ENCODE results near the gene CYP4A11.
"Not testable (repeated sequence)": the region's sequence is repeated elsewhere in the genome, so short reads cannot be mapped to it uniquely, and the experiment has no call there.

The CYP4A11 gene

DNA sequence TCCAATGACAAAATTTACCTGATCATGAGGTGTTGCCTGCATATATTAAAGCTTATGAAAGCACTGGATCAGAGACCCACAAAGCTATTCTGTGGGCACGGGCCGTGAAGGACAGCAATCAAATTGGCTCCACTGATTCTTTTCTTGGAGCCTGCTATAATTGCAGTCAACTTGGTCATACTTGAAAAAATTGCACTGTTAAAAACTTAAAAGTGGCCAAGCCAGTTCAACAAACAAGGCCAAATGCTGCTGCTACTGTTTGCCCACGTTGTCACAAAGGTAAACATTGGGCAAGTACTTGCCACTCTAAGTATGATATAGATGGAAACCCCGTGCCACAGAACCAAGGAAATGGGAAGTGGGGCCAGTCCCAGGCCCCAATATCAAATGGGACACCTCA lies 37.8 kb downstream of the CYP4A11 start:
- no peak for DNase-seq

DNA sequence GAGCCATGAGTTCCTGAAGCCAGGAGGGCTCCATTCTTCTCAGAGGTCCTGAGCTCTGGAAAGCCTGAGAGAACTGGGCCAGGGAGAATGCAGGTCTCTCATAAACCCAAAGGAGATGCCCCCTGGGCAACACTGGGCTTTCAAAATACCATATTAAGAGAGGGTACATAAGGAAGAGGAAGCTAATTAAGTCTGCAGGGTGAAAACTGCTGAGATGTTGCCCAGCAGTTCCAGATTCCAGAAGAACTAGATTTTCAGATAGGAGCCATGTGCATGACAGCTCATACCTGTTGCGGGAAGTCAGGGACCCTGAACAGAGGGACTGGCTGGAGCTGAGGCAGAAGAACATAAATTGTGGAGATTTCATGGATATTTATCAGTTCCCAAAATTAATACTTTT lies 40.9 kb downstream of the CYP4A11 start:
- no peak for DNase-seq

DNA sequence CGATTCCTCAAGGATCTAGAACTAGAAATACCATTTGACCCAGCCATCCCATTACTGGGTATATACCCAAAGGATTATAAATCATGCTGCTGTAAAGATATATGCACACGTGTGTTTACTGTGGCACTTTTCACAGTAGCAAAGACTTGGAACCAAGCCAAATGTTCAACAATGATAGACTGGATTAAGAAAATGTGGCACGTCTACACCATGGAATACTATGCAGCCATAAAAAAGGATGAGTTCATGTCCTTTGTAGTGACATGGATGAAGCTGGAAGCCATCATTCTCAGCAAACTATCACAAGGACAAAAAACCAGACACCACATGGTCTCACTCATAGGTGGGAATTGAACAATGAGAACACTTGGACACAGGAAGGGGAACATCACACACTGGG lies 59.6 kb downstream of the CYP4A11 start:
- not testable (repeated sequence) for DNase-seq
